NCI-H774 (cell line): ENCODE data around the gene FADS1.

Experiments
- DNase-seq: peaks from one replicate; lab custom pipeline; 2025; lab: John Stamatoyannopoulos, UW

Gene FADS1

GRCh38 chr11:61795459-61795858 lies 21.3 kb downstream of the FADS1 start:
- no peak for DNase-seq

- no peak for DNase-seq
Measured at GRCh38 chr11:61794579-61794978, 22.2 kb downstream of the FADS1 start.

DNA sequence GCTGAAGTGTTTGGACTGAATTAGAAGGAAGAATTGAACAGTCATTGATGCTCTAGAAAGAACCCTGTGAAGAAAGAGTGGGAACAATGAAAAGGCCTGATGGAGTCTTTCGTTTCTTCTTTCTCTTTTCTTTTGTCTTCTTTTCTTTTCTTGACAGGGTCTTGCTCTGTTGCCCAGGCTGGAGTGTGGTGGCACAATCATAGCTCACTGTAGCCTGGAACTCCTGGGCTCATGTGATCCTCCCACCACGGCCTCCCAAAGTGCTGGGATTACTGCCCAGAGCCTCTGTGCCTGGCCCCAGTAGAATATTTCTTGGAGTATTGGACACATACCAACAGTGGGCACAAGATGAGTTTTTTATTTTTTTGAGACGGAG lies 23.0 kb downstream of the FADS1 start:
- DNase-seq, result no peak

- no peak for DNase-seq
Measured at GRCh38 chr11:61793083-61793828, 23.5 kb downstream of the FADS1 start.

- peak; percentile 92 for DNase-seq
Measured at GRCh38 chr11:61792310-61793082, 24.3 kb downstream of the FADS1 start, which contains the start of the genes FEN1 and TMEM258. Gene FEN1, plus strand, starts transcription at chr11:61792911. Its CDS starts 2,451 bp downstream, at chr11:61795362. Gene TMEM258, minus strand, starts transcription at chr11:61792599. Its CDS starts 41 bp downstream, at chr11:61792558.

DNA sequence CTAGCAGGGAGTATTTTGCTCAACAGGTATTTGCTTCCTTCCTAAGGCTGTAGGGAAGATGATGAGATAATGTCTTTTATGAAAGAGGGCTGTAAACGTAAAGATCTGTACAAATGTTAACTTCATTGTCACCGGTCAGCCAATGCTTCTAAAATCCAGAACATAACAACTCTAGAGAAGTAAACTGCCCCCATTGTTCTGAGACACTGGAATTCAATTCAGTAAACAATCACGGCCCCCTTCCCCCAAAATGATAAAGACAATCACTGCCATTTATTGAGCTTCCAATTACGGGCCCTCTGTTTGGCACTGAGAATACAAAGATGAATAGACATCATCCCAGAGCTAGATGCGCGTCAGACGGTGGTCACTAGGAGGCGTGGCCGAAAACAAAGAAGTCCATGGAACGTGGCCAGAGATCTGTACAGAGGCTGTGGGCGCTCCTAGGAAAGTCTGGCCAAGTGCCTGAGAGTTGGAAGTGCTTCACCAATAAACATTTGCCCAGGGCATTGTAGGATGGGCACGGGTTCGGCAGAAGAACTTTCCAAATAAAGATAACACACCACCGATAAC lies 25.0 kb downstream of the FADS1 start:
- peak; percentile 59 for DNase-seq

DNA sequence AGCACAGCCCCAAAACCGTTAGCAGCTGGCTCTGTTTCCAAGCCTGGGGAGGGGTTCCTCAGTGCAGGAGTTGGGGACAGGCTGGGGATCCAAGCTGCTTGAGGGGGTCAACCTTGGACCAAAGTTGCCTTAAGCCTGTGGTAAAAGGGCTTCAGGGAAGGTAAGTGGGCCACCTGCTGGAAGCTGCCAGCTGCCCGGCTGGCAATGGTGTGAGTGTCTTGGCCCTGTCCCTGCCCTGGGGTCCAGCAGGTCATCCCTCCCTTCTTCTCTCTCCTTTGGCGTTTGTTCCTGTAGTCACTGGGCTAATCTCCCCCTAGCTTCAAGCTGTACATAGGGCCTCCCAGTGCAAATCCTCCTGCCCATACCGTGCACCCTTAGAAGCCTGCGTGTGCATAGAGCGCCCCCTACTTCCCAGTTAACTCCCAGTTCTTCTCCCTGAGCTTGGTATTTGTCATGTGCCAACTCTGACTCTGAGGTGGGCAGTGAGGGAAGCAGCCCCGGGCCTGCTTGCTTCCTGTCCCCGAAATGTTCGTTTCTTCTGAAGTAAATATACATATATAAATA lies 28.8 kb downstream of the FADS1 start:
- no peak for DNase-seq

GRCh38 chr11:61785837-61786402 lies 30.9 kb downstream of the FADS1 start:
- no peak for DNase-seq

GRCh38 chr11:61784506-61784805 lies 32.3 kb downstream of the FADS1 start:
- DNase-seq, result no peak

DNA sequence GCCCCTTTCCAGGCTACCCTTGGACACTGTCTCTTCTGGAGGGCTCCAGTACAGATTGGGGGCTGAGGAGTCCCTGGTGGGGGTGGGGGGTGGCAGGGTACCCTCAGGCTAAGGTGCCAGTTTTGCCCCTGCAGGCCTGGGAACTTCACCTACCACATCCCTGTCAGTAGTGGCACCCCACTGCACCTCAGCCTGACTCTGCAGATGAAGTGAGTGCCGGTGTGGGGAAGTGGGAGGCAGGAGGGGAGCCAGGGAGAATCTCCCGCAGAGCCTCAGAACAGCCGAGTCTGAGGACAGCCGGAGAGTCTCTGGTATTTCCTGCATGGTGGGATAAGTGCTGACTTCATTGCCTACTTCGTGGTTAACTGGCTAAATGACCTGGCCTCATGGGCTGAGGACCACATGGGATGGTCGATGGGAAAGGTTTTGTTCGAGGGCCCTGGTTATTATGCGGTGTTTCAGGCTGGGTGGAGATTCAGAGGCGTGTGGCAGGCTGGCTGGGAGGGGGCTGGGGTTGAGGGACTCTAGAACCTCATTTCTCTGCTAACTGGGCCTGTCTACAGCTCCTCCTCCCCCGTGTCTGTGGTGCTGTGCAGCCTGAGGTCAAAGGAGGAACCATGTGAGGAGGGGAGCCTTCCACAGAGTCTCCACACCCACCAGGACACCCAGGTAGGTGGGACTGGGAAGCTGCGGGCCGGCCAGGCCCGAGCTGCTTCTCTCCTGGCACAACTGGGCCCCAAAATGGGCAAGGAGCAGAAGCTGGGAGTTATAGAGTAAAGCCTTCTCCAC lies 32.9 kb downstream of the FADS1 start:
- no peak for DNase-seq

DNA sequence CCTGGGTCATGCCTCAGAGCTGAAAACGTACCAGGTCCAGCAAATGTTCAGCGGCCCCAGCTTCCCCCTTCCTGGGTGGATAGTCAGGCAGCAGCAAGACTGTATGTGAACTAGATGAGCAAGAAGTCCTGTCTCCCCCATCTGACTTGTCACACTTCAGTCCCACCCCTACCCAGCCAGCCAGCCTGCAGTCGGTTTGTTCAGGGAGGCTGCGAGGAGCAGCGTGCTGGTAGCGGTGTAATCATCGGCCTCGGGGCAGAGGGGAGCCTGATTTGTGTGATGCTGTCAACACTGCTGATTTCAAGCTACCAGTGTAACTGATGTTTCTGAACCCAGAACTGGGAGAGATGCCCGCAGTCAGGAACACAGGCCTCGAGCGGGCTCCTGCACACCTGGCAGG lies 34.0 kb downstream of the FADS1 start:
- no peak for DNase-seq

- DNase-seq, result no peak
Measured at GRCh38 chr11:61782299-61782698, 34.5 kb downstream of the FADS1 start.

- no peak for DNase-seq
Measured at GRCh38 chr11:61781585-61781984, 35.2 kb downstream of the FADS1 start.

GRCh38 chr11:61780581-61781162 lies 36.1 kb downstream of the FADS1 start:
- DNase-seq, result no peak

GRCh38 chr11:61779666-61780525 lies 36.9 kb downstream of the FADS1 start:
- DNase-seq, result no peak

DNA sequence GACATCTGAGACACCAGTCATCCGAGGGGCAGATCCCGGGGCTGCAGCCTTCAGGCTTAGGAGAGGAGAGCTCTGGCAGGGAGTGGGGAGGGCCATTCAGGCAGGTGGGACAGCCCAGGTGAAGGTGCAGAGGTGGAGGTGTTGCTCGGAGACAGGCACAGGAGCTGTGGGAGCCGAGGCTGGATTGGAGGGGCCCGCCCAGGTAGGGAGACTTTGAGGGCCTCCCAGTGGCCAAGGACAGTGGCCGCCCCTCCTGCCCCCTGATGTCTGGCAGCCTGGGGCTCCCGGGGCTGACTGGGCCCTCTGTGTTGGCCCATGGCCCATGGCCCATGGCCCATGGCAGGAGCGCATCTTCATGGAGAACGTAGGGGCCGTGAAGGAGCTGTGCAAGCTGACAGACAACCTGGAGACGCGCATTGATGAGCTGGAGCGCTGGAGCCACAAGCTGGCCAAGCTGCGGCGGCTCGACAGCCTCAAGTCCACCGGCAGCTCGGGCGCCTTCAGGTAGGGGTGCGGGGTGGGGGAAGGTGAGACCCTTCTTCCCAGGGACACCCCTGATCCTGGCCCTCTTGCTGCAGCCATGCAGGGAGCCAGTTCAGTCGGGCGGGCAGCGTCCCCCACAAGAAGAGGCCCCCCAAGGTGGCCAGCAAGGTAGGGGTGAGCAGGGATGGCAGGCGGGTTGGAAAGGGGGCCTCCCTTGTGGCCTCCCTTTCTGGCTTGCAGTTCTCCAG lies 37.7 kb downstream of the FADS1 start:
- no peak for DNase-seq

- DNase-seq, result no peak
Measured at GRCh38 chr11:61778357-61778886, 38.4 kb downstream of the FADS1 start.

GRCh38 chr11:61777234-61778090 lies 39.3 kb downstream of the FADS1 start:
- no peak for DNase-seq
